Dermis microvascular lymphatic vessel endothelial cell (primary cell): ENCODE results near the gene HSPA5. TPM values are rescaled to one million over a fixed set of nuclear protein-coding genes. Genes with fewer than 3 reads are reported as not detected.
"Not testable (repeated sequence)": the region's sequence is repeated elsewhere in the genome, so short reads cannot be mapped to it uniquely, and the experiment has no call there.

ENCODE experiments used
- DNase-seq, 2 donors: peaks; one replicate each; pipeline versions ENCODE4 v3.0.0 to v3.0.0-alpha.2; 2010; ENCODE audit warnings: low read depth in 2 of 2
- total RNA-seq: library from RNA; depleted of rRNA; stranded (reverse); fragments of >200 nt; gene quantifications from 2 replicates; pipeline ENCODE4 v1.2.1, GENCODE V29; 2014

The HSPA5 gene
- total RNA-seq = 99.9 and 138 TPM in 2 replicates

DNA sequence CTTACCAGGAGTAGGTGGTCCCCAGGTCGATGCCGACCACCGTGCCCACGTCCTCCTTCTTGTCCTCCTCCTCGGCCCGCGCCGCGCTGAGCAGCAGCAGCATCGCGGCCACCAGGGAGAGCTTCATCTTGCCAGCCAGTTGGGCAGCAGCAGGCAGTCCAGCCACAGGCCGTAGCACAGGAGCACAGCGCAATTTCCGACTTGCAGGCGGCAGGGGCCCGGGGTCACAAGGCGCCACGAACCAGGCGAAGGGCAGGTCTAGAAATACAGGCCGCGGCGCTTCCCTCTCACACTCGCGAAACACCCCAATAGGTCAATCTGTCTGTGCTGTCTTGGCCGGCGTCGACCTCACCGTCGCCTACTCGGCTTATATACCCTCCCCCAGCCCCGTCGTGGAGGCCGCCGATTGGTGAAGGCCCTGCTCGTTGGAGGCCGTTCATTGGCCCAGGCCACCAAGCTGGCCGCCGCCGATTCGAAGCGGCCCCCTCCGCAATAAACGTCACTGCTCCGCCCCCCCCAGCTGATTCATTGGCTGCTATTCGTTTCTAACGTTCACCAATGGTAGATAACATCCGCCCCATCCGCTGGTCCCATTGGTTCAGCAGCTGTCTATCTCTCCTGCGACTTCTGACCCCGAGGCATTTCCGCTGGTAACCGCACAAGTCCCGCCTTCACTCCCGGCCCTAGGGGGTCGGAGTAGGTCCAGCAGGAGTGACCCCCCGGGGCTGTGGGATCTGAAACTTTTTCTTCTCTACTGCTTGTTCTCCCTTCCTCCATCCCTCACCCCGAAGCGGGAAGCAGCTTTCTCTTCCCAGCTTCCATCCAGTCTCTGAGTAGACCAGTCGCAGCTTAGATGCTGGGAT lies at the start of gene HSPA5:
Gene HSPA5, minus strand, starts transcription at position 344 of the 863 bp plus-strand sequence. Its CDS starts 217 bp downstream, at position 127.
- DNase-seq = peak; percentile 99 to 100

DNA sequence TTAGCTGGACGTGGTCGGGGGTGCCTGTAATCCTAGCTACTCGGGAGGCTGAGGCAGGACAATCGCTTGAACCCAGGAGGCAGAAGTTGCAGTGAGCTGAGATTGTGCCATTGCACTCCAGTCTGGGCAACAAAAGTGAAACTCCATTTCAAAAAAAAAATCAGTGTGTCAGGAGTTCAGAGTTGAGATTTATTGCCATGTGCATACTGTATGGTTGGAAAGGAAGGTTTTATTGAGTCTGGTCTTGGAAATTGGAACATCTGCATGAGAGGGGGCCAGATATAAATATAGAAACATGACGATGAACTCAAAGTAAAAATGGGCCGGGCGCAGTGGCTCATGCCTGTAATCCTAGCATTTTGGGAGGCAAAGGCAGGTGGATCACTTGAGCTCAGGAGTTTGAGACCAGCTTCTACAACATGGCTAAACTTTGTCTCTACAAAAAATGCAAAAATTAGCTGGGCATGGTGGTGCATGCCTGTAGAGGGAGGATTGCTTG lies 45.8 kb upstream of the HSPA5 start:
- not testable (repeated sequence) for DNase-seq

DNA sequence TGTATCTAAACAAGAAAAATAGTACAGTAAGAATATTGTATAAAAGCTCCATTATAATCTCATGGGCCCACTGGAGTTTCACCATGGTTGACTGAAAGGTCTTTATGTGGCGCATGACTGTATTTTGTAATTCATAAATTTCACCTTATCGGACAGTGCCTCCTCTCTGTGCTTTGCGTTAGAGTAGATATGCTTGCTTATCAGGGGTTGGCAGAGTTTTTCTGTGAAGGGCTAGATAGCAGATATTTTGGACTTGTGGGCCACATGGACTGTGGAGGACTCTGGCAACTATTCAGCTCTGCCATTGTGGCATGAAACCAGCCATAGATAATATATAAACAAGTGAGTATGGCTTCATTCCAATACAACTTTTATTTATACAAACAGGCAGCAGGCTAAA lies 43.7 kb upstream of the HSPA5 start:
- no peak for DNase-seq

DNA sequence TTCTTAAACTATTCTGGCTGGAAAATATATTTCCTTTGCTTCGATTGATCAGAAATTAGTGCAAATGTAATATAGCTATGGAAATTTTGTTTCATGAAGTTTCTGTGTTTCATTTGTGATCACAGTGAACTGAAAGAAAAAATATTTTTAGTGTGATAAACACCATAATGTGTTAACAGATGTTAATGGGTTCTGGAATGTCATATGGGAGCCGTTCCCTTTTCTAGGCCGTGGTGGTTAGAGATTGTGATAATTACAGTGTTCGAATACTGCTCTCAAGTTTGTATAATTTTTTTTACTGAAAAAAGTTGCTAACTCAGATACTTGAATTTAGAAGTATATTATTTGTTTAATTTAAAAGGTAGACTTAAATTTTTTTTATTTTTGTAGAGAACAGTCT lies 39.8 kb upstream of the HSPA5 start:
- DNase-seq = no peak

DNA sequence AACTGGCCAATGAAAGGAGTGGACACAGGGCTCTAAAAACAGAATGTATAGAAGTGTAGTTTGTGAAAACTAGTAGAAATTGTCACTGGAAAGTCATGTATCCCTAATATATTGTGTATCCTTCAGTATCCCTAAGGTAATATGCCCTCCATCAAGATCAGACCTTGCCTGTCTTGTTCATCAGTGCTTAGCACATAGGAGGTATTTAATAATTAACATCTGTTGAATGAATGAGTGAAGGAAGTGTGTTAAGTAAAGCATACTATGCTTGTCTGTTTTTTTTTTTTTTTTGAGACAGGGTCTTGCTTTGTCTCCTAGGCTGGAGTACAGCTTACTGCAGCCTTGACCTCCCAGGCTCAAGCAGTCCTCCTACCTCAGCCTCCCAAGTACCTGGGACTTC lies 36.3 kb upstream of the HSPA5 start:
- no peak for DNase-seq

DNA sequence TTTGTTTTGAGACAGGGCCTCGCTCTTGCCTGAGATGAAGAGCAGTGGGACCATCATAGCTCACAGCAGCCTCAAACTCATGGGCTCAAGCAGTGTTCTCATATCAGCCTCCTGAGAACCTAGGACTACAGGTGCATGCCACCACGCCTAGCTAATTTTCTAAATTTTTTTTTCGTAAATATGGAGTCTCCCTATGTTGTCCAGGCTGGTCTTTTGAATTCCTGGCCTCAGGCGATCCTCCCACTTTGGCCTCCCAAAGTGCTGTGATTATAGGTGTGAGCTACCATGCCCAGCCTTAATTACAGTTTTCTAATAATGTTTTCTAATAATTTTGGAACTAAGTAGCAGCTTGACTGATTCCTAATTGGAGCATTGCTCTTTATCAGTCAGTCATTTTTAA lies 35.6 kb upstream of the HSPA5 start:
- DNase-seq = no peak

DNA sequence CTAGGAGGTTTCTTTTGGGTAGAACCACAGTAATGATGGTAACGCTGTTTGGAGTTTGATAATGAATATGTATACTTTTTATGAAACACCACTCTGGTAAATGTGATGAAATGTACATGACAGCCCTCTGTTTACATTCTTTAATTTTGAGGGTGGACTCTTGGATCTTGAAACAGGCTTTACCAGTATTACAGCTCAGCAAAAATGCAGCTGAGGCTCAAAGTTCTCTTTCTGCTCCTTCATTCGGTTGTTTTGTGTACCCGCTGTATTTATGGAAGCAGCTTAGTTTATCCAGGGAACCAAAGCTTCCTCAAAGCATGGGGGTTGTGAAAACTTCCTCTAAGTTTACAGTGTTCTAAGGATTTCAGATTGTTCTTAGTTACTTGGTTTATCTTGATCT lies 31.6 kb upstream of the HSPA5 start:
- no peak for DNase-seq

DNA sequence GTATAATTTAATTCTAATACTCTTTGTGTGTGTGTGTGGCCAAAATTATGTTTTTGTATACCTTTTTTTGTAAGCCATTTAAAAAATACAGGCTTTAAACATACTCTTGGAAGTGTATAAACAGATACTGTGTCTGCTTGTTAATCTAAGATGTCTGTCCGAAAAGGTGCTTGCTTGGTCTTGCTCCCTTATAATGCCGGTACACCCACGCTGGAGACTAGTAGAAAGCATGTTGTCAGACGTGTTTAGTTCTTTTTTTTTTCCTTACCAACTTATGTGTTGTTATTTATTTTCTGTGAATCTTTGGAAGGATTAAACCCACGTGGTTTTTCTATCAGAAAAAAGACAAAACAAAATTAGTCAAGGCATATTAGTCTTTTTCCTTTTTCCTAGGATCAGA lies 29.9 kb upstream of the HSPA5 start:
- DNase-seq = no peak

DNA sequence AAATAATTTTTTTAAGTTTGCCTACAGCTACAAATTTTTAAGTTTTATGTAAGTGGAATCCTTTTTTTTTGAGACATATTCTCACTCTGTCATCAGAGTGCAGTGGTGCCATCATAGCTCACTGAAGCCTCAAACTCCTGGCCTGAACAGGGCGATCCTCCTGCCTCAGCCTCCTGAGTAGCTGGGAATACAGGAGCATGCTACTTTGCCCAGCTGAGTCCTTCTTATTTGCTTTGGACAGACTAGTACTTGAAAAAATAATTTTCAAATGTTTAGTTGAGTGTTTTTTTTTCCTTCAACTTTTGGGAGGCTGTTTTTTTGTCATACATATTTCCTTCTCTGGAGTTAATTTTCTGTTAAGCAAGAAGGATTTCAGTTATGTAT lies 27.9 kb upstream of the HSPA5 start:
- no peak for DNase-seq

DNA sequence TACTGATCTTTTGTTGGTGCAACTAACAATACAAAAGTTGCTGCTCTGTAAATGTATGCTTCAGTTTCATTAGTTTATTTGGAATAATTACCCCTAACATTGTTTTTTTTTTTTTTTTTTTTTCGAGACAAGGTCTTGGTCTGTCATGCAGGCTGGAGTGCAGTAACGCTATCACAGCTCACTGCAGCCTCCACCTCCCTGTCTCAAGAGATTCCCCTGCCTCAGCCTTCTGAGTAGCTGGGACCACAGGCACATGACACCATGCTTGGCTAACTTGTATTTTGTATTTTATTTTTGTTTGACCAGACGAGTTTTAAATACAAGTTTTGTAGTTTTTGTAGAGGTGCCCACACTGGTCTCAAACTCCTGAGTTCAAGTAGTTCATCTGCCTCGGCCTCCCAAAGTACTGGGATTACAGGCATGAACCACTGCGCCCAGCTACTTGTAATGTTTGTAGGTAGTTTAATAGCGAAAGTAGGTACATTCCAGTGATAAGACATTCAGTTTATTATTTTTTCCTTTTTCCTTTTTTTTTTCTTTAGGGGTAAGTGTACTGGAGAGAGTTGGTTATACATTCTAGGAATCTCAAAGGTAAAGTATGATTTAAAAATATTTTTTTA lies 27.4 kb upstream of the HSPA5 start:
- no peak for DNase-seq

DNA sequence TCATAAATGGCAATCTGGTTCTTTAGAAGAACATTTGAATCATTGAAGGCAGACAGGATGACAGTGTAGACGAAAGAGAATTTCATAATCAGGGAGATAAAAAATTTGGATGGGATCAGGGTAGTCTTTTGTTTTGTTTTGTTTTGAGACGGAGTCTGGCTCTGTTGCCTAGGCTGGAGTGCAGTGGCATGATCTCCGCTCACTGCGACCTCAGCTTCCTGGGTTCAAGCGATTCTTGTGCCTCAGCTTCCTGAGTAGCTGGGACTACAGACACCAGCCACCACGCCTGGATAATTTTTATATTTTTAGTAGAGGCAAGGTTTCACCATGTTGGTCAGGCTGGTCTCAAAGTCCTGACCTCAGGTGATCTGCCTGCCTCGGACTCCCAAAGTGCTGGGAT lies 22.9 kb upstream of the HSPA5 start:
- DNase-seq = peak; percentile 24 to 26

DNA sequence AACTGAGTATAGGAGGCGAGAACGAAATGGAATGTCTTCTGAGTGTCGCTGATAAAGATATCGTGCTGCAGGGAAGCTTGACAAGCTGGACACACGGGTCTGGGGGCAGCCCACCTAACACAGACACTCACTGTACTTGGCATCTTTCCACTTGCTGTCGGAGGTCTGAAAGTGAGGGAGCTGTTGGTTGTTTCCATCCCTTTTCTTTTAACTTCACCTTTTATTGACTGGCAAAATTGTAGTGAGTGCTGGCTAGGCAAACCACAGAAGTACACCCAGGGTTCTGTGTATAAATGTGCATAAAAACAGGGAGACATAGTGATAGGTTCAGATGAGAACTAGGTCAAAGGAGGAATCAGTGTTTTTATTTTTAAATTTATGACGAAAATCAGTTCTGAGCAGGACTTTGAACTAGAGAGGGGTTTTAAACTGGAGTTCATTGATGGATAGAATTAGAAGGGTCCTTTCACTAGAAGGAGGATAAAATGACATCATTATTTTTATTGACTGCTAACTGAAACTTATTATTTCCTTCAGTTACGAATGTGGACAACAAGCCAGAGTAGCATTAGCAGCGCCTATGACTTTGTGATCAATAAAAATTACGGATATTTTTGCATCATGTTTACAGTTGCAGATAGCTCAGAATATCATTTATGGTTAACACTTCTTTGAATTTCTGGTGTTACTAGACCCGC lies 21.3 kb upstream of the HSPA5 start:
- peak in 1 of 2 donors; percentile 45 for DNase-seq

DNA sequence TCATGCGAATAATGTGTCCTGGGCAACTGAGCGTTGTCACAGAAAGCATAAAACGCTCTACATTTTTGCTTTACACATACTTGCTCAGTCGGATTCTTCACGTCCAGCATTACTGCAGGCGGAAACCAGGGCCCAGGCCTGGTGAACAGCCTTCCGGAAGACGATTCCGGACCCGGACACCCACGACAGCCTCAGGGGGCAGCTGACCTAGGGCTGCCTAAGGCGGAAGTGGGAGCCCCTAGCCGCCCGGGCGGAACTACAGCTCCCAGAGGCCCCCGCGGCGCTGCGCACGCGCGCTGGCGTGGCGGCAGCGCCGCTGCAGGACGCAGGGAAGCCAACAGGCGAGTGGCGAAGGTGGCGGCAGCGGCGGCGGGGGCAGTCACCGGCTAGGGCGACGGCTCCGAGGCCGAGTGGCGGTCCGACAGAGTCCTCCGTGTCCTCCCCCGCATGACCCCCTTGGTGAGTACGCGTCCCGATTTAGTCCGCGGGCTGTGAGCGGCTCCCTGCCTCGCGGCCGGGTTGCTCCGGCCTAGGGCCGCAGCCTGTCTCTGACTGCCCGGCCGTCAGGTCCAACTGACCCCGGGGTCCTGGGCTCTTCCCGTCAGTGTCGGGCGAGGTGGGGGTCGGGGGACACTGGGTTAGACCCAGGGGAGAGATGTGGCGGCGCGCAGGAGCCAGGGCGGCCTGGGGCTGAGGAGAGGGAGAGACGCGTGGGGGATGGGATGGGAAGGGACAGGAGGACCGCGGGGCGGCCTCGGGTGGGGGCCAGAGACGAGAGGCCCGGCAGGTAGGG lies 20.6 kb upstream of the HSPA5 start, which contains the start of gene GAPVD1:
Gene GAPVD1, plus strand, starts transcription at position 326 of the 793 bp plus-strand sequence. CDS start 37,096 bp downstream, outside the sequence.
- DNase-seq = peak; percentile 69 to 87

DNA sequence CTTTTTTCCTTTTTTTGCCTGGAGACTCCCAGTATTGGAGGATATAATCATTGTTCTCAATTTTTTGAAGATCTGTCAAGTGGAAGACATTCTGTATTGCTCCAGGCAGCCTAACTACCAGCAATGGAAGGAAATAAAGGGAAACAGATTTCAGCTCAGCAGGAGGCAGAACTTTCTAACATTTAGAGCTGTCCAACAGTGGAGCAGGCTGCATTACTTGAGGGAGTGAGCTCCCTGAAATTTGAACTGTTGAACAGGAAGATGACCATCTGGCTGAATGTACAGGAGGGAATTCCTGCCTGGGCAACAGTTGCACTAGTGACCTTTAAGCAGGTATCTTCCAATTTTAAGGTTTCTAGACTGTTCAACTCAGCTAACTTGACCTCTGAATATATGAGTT lies 19.4 kb upstream of the HSPA5 start:
- DNase-seq = no peak

DNA sequence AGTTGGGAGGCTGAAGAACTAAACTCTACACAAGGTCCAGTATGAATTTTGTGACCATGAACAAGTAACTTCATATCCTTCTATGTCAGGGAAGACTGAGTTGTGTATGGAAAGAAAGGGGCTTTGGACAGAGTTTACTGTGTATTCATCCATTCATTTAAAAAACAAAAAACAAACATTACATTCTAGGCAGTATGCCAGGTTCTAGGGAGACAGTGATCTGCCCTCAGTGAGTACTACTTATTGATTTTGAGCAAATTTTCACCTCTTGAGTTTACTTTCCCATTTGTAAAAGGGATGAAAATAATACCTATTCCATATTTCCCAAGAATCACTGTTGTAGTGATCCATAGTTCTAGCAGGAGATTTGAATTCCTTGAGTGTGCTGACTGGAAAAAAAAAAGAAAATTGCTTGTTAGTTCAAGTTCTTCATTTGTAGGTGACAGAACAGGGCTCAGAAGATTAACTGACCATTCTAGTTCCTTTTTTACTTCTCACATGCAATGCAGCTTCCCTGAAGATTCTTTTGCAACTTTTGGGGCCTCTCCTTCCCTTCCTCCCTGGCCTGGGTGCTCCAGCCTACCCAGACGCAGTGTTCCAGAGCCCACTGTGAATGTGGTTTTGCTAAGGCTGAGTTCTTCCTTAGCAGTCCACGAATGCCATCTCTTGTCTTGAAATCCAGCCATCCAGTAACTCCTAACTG lies 17.8 kb upstream of the HSPA5 start:
- DNase-seq = no peak

DNA sequence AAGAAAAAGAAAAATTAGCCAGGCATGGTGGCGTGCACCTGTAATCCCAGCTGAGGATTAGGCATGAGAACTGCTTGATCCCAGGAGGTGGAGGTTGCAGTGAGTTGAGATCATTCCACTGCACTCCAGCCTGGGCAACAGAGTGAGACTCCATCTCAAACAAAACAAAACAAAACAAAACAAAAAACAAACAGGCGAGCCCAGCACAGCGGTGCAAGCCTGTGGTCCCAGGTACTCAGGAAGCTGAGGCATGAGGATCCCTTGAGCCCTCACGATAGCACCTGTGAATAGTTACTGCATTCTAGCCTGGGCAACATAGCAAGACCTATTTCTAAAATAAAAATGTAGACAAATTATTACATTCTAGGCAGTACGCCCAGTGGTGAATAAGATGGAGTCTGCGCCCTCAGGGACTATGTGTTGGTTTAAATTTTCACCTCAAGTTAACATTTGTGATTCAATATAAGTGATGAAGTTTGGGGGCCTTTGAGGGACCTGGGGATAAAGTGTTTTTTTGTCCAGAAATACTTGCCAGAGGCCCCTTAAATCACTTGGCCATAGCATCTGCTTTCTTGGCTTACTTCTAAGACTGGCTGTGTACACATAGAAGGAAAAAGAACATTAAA lies 17.1 kb upstream of the HSPA5 start:
- no peak for DNase-seq

DNA sequence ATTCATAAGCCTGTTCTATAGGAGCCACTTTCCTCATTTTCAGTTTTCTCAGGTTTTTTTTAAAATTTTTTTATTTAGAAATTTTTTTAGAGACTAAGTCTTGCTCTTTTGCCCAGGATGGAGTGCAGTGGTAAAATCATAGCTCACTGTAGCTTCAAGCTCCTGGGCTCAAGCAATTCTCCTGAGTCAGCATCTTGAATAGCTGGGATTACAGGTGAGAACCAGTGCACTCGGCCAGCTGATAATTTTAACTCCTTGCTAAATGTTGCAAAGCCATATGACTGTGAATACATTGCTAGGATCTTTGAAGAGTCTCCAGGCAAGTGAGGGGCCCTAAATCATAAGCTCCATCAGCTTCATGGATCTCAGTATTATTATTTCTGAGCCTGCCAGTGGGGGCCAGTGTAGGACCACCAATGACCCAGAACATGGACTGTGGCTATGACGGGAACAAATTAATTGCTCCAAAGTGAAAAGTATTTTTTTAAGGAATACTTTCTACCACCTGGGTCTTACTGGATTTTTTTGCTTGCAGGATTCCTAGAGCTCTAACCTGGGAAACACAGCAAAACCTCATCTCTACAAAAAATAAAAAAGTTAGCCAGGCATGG lies 14.7 kb upstream of the HSPA5 start:
- DNase-seq = peak; percentile 30 to 40

DNA sequence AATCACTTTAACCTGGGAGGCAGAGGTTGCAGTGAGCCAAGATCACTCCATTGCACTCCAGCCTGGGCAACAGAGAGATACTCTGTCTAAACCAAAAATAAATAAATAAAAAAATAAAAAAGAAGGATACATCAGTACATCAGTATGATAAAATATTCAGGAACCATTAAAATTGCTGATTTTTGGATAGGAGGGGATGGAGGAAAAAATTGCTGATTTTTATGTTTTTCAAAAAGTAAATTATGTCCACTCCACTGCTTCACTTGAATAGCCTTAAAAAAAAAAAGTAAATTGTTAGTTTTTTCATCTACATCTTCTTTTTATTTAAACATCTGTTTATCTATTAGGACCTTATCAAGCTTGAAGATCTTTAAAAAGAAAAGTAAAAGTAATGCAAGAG lies 13.1 kb upstream of the HSPA5 start:
- DNase-seq = no peak

DNA sequence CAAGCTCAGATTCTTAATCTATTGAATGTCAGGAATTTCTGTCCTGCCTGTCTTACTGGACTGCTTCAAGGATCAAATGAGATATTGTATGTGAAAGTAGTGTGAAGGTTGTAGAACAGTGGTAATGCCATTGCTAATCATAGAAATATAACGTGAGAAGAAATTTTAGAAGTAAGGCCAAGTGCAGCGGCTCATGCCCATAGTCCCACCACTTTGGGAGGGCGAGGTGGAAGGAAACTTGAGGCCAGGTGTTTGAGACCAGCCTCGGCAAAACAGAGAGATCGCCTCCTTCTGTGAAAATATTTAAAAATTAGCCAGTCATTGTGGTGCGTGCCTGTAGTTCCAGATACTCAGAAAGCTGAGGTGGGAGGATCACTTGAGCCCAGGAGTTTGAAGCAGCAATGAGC lies 5.1 kb upstream of the HSPA5 start:
- no peak for DNase-seq

DNA sequence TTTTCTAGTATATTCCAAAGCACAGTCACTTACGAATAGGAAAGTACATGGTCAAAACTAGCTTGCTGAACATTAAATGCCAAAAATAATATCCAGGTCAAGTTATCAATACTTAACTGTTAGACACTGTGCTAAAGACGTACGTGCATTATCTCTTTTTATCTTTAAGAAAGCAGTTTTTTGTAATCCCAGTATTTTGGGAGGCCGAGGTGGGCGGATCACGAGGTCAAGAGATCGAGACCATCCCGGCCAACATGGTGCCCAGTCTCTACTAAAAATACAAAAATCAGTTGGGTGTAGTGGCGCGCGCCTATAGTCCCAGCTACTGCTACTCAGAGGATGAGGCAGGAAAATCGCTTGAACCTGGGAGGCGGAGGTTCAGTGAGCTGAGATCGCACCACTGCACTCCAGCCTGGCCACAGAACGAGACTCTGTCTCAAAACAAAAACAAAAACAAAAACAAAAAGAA lies 2.7 kb upstream of the HSPA5 start:
- DNase-seq = no peak
